C4-2B (cell line): ENCODE data around the gene FBXW11.

Source experiments
- H3K27ac ChIP-seq: fragments of 450-650 bp; 2 replicates; pipeline ENCODE4 v1.5.1; 2017
- ZFX ChIP-seq: fragments of 450-650 bp; IDR thresholded peaks from 2 replicates; pipeline ENCODE4 v1.6.1; 2017
- TF ChIP-seq, protein P1 (sequence below): fragments of 450-650 bp; conservative IDR thresholded peaks from 2 replicates; pipeline ENCODE4 v1.5.1; 2017; ENCODE audit warnings: mild to moderate bottlenecking

The FBXW11 gene

DNA sequence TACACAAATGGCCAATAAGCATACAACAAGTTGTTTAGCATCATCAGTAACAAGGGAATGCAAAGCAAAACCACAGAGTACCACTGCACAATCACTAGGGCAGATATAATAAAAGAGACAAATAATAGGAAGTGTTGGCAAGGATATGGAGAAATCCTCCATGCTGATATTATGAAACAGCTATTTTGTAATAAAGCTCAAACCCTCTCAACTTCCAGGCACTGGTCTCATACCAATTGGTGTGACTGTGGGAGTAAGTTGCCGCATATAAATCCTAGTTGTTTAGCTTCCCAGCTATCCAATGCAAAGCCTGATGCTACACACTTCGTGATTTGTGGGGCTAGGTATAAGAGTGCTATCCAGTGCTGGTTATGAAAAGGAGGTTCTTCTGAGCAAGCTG is 132.2 kb downstream of the FBXW11 start:
- H3K27ac ChIP-seq = no peak overlapping the region
- TF ChIP-seq ZFX = no peak
- TF ChIP-seq, protein P1, sequence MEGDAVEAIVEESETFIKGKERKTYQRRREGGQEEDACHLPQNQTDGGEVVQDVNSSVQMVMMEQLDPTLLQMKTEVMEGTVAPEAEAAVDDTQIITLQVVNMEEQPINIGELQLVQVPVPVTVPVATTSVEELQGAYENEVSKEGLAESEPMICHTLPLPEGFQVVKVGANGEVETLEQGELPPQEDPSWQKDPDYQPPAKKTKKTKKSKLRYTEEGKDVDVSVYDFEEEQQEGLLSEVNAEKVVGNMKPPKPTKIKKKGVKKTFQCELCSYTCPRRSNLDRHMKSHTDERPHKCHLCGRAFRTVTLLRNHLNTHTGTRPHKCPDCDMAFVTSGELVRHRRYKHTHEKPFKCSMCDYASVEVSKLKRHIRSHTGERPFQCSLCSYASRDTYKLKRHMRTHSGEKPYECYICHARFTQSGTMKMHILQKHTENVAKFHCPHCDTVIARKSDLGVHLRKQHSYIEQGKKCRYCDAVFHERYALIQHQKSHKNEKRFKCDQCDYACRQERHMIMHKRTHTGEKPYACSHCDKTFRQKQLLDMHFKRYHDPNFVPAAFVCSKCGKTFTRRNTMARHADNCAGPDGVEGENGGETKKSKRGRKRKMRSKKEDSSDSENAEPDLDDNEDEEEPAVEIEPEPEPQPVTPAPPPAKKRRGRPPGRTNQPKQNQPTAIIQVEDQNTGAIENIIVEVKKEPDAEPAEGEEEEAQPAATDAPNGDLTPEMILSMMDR = no peak

DNA sequence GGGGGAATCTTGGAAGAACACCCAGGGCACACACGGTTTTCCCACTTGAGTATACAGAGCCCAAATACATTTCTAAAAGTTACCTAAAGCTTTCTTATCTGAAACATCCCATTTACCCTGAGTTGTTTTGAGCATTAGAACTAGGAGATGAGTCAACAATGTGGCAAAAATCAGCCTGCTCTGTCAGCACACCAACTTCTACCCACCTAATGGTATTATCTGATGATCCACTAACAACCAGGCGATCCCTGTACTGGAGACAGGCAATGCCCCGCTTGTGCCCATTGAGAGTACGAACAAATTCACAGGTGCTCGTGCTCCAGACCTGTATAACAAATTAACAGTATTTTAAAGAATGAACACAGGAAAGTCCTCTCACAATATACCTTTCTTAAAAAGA is 133.8 kb downstream of the FBXW11 start:
- no peak overlapping the region for H3K27ac ChIP-seq
- TF ChIP-seq, protein P1 = no peak
- no peak for TF ChIP-seq ZFX

DNA sequence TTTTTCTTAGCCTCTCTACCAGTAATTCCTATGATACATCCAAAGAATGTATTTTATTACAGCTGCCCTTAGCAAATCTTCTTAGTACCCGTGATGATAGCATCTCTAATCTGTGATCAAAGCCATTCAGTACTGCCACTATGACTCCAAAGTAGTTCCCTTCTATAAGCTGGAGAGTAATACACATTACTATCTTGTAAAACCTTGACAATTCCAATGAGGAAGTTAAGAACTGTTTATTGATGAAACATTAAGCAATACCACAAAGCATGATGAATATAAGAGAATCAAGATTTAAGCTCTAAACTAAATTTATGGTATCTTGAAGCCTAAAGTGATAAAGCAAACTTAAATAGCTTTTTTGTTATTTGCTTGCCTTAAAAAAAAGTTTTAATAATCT is 134.7 kb downstream of the FBXW11 start:
- TF ChIP-seq ZFX = no peak
- TF ChIP-seq, protein P1 = no peak
- H3K27ac ChIP-seq = no peak overlapping the region

DNA sequence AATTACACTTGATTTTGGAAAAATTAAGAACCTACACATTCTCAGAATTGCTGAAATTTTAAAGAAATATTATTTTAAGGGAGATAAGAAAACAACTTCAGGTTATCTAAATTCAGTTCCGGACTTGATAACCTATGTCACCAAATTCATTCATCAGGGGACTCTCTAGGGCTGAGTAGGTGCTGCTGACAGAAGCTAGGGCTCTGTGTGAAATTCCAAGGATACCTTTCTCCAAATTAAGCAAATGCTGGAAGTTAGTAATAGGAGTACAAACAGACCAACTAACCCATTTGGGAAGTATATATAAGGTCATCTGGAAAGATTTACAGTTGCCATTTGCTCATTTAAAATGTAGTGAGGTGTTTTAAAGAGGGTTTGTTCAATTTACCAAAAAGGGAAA is 136.5 kb downstream of the FBXW11 start:
- no peak overlapping the region for H3K27ac ChIP-seq
- no peak for TF ChIP-seq ZFX
- TF ChIP-seq, protein P1 = no peak

DNA sequence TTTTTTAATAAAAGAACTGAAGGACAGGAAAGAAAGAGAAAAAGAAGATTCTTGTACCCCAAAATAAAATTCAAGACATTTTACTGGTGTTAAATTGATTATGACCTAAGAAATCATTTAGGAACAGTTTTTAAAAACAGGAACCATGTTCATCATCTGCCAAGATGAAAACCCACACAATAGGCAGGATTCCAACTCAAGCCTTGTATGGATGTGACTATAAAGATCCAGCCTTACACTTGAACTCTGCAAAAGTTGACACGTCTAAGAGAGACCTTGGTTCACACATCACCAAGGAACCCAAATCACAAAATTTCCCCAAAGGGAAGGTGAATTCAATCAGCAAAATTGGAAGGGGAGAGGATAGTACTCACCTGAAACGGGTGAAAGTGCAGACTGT is 138.2 kb downstream of the FBXW11 start:
- TF ChIP-seq, protein P1 = no peak
- no peak for TF ChIP-seq ZFX
- H3K27ac ChIP-seq = no peak overlapping the region

DNA sequence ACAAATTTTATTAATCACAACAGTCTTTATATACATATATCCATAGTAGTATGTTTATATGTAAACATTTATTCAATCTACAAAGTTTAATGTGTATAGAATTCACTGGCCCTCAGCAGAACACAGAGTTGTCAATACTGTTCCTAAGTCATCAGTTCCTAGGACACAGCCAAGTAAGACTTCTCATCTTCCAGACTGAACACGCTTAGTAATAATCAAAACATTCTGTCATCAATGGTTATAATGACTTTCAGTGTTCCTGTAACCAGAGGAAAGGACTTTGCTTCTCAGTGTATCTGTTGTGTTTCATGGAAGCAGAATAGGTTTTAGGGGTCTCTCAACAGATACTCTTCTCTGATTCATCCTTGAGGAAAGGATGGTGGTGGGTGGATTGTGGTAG is 138.7 kb downstream of the FBXW11 start:
- TF ChIP-seq, protein P1 = no peak
- no peak for TF ChIP-seq ZFX
- H3K27ac ChIP-seq = no peak overlapping the region

DNA sequence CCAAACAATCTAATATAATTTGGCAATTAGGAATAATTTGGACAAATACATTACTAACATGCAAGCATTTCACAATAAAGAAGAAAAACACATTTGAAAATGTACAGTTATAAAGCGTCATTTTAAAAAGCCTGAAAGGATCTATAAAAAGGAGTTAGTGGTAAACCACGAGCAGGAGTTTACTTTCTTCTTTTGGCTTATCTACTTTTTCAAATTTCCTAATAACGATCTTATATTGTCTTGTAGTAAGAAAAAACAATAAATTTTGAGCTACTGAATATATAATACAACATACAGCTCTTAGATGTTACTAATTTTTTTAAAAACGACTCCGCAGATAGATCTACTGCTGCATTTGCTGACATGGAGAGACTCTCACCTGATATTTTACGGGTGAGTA is 141.0 kb downstream of the FBXW11 start:
- H3K27ac ChIP-seq = no peak overlapping the region
- TF ChIP-seq, protein P1 = no peak
- TF ChIP-seq ZFX = no peak
